Globus pallidus (tissue), 1 donor: ENCODE results near the gene DSEL.
A peak's percentile ranks its signal among the peaks of the same experiment; 100 is the strongest.

Experiments used
- DNase-seq: peaks from one replicate; pipeline ENCODE4 v3.0.0-alpha.2; 2015; ENCODE audit warnings: low spot score

The DSEL gene

DNA sequence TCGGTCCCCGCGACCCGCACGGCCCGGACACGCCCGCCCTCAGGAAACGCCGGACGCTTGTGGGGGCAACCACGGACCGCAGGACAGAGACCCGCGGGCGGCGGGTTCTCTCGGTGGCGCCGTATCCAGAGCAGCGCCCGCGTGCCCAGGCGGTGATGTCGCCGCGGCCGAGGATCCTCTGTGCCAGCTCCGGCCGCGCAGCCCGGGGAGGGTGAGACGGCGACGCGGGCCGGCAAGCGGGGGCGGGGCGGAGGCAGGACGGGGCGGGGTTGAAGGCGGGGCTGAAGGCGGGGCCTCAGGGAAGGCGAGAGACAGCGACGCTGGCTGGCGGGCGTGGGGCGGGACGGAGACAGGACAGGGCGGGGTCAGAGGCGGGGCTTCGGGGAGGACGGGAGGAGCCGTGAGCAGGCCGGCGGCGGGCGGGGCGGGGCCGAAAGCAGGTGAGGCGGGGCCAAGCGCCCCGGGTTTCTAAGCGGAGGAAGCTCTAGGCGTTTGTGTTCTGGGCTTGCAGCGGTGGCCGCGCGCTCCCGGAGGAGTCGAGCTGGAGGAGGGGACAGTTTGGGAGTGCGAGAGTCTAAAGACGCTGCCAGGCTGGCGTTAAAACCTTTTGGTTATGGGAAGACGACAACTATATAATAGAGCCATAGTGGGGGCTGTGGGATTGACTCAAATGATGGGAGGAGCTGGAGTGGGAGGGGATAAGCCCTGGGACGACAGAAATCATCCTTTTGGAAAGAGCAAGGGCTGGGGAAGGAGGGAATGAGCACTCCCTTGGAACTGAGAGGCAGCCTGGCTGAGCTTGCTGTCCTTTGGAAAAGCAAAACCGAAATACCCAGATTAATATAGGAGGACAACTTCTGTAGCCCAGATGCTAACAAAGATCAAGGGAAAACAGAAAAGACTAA is at the start of gene DSEL:
DSEL (minus strand) TSS at position 182 of the 905 bp plus-strand sequence. CDS start 2,112 bp downstream, outside the sequence.
- DNase-seq = peak; percentile 98

DNA sequence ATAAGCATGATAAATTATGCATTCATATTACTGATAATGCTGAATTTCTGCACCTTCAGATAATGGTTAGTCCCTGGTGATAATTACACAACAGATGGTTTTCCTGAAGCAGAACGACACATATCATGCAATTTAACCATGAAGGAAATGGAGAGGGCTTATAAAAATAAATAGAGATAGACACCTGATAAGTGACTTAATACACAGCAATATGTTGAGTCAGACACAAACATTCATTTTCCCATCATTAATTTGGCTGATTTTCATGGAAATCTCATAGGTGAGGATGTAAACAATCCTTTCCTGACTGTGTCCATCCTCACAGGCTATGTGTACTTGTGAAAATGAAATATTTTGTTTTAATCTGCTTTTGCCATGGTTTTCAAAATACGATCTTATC is 36.9 kb upstream of the DSEL start:
- no peak for DNase-seq

DNA sequence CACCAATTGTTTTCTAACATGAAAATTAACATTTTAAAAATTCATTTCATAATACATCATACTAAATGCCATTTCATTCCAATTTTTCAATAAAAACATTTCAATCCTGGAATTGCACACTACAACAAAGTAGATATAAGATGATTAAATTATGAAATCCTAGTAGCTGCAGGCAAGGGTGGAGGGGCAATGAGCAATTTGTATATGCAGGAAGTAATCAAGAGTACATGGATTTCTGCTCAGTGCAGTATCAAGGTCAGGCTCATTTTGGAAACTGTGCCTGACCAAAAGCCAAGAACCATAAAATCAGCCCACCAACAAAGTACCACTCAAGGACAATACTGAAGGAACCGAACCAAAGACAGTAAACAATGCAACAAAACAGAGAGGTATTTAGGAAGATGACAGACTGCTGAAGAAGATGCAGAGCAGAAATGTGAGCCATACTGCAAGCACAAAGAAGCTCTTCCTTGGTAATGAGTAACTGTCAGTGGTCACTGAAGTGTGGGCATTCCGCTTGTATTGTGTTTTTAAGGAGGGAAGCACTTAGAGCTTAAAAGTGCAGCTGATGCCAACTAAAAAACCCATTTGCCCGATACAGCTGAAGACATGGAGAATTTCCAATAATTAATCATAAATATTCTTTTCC is 34.5 kb upstream of the DSEL start:
- DNase-seq = no peak

- DNase-seq = no peak
Observed at GRCh38 chr18:67549946-67550345, 33.4 kb upstream of the DSEL start.

DNA sequence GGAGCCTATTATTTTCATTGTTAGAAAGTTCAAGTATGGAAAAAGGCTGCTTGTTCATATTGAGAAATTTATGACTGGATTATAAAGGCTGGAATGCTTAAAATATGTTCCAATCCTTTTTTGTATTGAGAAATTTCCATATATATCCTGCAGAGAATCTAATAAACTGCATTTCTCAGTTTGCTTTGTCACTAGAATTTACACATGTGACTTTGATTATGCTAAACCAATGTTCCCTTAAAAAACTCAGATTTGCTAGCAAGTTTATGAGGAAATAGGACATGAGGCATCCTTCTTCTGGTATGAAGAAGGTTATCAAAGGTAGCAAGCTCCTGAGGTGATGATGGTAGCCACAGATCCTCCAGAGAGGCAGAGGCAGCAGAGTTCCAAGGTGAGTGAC is 29.2 kb upstream of the DSEL start:
- DNase-seq = no peak

DNA sequence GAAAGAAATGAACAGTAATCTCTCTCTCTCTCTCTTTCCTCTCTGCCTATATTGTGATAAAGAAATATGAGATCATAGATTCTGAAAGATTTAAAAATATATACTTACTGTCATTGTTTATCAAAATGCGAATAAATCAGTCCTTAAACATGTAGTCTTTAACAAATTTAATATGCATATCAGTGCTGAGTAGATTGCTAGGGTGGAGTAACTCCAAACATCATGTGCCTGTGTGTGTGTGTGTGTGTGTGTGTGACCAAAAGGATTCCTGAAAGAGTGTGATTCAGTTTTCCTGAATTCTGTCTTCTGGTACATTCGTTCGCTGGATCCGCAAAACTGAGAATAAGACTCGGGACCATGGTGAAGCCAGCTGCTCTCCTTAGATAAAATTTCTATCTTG is 24.0 kb upstream of the DSEL start:
- DNase-seq = no peak

GRCh38 chr18:67531929-67532328 is 15.4 kb upstream of the DSEL start:
- no peak for DNase-seq

DNA sequence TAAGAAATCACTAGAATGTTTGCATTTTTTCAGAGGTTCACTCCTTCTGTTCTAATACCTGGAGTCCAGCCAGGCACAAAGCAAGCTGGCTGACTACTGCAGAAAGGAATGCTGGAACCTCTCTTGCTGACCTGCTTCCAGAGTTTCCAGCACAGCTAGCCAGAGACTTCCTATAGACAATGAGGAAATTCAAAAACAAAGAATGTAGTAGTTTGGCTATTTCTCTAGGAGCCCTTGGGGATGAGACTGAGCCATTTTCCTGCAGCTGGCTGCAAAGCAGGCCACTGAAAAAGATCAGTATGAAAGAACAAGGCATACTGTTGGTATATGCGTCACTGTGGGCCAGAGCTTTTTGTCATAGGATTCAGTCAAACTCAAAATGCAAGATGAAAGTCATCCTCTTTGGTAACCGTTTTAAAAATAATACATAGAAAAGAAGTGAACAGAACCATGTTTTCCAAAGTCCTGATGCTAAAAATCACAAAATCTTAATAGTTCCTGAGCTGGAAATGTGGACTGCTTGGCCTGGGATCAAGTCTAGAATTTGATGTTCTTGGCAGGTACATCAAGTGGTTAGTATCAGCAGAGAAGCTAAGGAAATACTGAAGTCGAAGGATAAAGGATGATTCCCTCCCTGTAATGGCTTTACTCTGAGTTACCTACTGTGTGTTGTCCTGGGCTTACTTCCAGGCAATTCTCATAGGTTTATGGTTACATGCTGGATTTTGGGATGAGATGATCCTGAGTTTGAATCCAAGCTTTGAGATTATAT is 9.0 kb upstream of the DSEL start:
- DNase-seq = peak; percentile 63

- DNase-seq = no peak
Observed at GRCh38 chr18:67520351-67520921, 3.9 kb upstream of the DSEL start.

DNA sequence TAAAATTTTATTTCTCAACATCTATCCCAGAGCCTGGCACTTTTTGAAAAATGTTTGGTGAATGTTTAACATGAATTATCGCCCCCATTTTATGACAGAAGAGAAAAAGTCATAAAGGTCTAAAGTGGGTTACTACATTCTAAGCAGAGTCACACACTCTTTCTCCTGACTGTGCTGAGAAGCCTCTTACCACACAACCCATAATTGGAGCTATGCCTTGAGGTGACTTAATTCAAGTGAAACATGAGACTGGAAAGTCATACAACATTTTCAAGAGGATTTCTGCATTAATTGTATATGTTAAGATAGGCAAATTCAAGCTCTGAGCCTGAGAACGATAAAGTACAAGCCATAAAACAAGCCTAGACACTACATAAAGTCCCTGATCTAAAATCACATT is 3.1 kb upstream of the DSEL start:
- no peak for DNase-seq

DNA sequence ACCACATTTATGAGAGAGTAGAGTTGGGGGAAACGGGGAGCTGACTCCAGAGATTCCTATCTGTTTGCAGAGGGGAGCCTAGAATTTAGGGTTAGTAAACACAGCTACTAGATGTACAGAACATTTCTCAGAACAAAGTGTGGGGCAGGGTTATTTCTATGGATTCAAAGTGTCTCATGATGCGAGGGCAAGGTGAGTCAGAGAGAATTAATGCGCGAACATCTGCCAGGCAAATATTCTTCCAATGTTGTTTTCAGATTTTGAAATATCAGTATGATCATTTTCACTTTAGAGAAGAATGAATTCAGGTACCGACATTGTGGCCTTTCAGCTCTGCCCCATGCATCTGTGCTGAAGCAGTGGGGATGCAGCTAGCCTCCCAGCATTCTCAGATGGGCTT is 2.0 kb upstream of the DSEL start:
- no peak for DNase-seq

DNA sequence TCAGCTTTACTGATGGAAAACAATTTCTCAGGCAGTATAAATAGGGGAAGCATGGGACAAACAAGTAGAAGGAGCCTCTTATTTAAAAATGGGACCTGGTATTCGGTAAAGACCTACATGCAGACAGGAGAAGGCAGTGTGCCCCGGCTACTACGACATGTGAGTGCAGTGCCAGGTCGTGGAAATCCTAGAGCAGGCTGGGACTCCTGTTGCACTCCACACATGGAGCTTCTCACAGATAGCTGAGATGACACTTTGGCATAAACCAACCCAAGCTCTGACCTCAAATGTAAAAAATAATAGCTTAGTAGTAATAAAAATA is 885 bp upstream of the DSEL start:
- no peak for DNase-seq

GRCh38 chr18:67515942-67516538 is 480 bp downstream of the DSEL start:
- peak; percentile 86 for DNase-seq

DNA sequence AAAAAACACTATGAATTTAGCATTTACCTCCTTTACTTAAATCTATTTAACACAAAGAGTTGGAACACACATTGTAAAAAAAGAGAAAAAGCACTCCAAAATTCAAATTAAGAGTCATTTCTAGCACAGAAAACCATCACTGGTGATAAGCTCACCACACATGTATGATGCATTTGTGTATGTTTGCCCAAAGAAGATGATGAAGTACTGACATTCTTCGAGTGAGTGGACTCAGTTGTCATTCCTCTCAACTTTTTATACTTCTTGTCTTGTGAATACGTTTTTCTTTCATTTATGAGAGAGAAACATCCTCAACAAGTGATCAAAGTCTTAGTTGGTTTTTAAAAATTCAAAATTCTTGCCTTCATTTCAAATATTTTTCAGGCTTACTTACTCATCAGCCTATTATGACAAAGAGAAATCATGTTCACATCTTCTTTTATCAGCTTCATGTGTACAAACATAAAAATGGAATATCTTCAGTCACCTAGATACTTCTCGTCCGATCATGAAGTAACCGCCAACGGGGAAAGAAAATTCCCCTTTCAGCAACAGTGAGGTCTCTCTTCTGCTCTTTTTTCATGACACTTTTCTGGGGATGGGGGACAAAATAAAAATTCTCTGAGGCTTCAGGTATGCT is 1.5 kb downstream of the DSEL start:
- peak; percentile 43 for DNase-seq

- DNase-seq = no peak
Observed at GRCh38 chr18:67514465-67514864, 2.1 kb downstream of the DSEL start.

- no peak for DNase-seq
Observed at GRCh38 chr18:67513280-67513679, 3.2 kb downstream of the DSEL start.

DNA sequence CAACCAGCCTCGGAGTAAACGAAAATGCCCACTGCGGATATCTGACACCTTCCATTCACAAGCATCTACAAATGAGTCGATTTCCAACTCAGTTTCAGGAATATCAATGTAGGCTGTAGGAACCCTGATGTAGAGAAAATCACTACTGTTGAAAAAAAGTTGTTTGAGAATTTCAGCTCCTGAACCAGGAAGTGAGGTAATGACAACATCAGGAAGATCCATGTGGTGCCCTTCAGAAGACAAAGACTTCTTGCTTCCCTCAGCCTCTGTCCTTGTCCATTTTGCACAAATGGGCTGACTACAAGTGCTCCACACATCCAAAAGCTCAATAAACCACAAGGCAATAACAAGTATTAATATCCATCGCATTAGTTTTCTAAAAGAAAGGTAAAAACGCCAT is 4.7 kb downstream of the DSEL start:
- peak; percentile 79 for DNase-seq

DNA sequence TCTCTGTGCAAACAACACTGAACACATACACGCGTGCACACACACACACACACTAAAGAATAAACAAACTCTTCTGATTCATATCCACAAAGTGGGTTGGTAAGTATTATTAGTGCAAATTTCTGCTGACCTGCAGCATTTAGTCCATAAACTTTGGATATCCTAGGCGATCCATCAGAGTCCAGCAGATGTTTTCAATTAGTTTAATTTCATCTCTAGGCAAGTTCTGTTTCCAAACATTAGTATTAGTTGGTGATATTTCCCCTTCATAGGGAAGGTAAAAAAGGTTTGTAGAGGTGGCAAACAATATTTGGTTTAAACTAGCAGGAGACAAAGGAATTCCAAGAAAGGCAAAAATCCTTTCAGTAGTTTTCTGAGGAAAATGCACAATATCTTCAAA is 5.7 kb downstream of the DSEL start:
- no peak for DNase-seq

- peak; percentile 88 for DNase-seq
Observed at GRCh38 chr18:67509741-67510391, 6.7 kb downstream of the DSEL start.

GRCh38 chr18:67508146-67508545 is 8.4 kb downstream of the DSEL start:
- DNase-seq = no peak

DNA sequence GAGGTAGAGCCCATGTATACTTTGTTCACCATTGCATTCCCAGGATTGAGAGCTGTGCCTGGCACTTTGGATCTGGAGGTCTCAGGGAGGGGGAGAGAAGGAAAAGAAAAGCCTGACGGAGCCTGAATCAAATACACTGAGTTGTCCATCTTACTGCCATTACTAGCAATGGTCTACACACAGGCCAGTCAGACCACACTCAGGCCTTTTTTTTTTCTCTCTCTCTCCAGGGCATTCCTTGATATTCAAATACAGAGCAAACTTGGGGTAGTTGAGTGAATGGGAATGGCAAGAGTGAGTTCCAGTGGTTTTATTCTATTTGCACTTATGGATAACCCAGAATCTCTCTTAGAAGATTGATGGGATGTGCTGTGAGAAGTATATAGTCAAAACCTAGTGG is 11.8 kb downstream of the DSEL start:
- no peak for DNase-seq
